Activated CD4-positive, alpha-beta memory T cell treated with anti-CD3 and anti-CD28 coated beads for 36 hours (primary cell): ENCODE results near the gene OR51I1. TPM values are rescaled to one million over a fixed set of nuclear protein-coding genes. Genes with fewer than 3 reads are reported as not detected.

Experiments used
- CTCF ChIA-PET: fragments of 350-600 bp; sonication (Branson Sonifier 250); formaldehyde crosslinking; loops from one replicate; lab custom pipeline; 2021; ENCODE audit warnings: antibody characterized with exemption, inconsistent platforms; lab: Charles Lee
- POLR2A ChIA-PET: fragments of 350-600 bp; sonication (Branson Sonifier 250); formaldehyde crosslinking; loops from one replicate; lab custom pipeline; 2021; ENCODE audit warnings: antibody characterized with exemption; lab: Charles Lee
- DNase-seq: peaks from one replicate; pipeline ENCODE4 v3.0.0-alpha.2; 2020
- H3K27ac Mint-ChIP-seq: one replicate; pipeline ENCODE4 v1.8.0; 2021; ENCODE audit warnings: mixed read lengths
- H3K27me3 Mint-ChIP-seq: one replicate; pipeline ENCODE4 v1.8.0; 2021; ENCODE audit warnings: mixed read lengths
- H3K36me3 Mint-ChIP-seq: one replicate; pipeline ENCODE4 v1.8.0; 2021; ENCODE audit warnings: mixed read lengths
- H3K4me1 Mint-ChIP-seq: one replicate; pipeline ENCODE4 v1.8.0; 2021; ENCODE audit warnings: low read depth, mixed read lengths
- H3K4me3 Mint-ChIP-seq: one replicate; pipeline ENCODE4 v1.8.0; 2021; ENCODE audit warnings: mild to moderate bottlenecking, mixed read lengths
- H3K9me3 Mint-ChIP-seq: one replicate; pipeline ENCODE4 v1.8.0; 2021; ENCODE audit warnings: mixed read lengths
- intact Hi-C: fragments of 100-400 bp; cut with micrococcal nuclease; formaldehyde crosslinking; loops from one replicate; pipeline ENCODE4 v1.15.1; 2023
- total RNA-seq, 2 experiments: library from RNA; stranded (reverse); gene quantifications; one replicate each; pipeline ENCODE4 v1.2.3, GENCODE V29; 2021

Gene OR51I1
- not detected for total RNA-seq

DNA sequence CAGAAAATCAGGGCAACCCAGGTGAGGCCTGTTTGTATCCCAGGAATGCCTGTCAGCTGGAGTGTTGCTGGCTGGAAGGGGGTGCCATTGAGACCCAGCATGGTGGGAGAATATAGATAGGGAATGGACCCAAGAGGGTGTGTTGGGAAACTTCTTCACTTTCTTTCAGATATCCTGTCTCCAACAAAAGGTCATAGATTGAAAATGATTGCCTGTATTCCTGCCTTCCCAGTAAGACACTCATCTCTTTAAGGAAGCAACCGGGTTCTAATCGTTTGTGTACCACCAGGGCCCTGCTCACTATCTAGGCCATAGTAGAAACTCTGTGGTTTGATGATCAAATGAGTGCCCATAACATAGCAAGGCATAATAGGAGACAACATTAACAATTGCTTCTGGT lies at the start of gene OR51I1:
TSS of gene OR51I1 (minus strand) at position 101 of the 400 bp plus-strand sequence. CDS start at position 101, 0 bp downstream.
- no peak for DNase-seq
- H3K4me3 Mint-ChIP-seq, result no peak within 1 kb of the TSS
- H3K4me1 Mint-ChIP-seq, result no peaks in the 10 kb centered on the region
- H3K27ac Mint-ChIP-seq, result no peak within 1 kb of the TSS
- ChIA-PET POLR2A (no interaction called here), CTCF (no interaction called here)
- H3K9me3 Mint-ChIP-seq, result no peaks in the 10 kb centered on the region
- intact Hi-C loops, result no loop called here
- peaks cover 4% of the 10 kb centered on the region for H3K27me3 Mint-ChIP-seq
- no peaks in the 10 kb centered on the region for H3K36me3 Mint-ChIP-seq

DNA sequence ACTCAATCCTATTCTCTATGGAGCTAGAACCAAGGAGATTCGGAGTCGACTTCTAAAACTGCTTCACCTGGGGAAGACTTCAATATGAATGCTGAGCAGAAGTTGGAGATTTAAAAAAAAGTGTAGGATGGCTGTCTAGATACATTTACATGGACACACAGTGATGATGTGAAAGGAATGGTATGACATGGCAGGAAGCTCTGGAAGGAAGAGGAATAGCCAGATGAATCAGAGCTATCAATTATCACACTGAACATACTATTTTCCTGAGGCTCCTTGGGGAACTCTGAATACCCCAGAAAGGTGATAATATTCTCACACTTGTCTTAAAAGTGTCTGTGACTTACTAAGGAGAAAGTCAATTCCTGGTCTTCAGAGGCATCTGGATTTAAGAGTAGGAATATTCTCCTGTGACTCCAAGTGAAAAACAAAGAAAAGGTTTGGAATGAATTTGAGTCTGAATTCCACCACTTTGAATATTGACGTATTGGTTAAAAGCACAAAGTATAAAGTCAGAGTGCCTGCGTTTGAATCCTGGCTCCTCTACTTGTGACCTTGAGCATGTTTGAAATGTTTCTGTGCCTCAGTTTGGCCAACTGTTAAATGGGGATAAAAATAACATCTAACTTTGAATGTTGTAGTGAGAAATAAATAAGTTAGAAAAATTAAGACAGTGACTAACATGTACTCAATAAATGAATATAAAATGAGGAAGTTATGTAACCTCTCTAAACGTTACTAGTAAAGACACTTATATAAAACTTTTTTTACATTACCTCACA lies 48.5 kb upstream of the OR51I1 start:
- CTCF ChIA-PET, result no interaction called here

GRCh38 chr11:5488798-5489399 lies 47.6 kb upstream of the OR51I1 start:
- Mint-ChIP-seq H3K27me3 (peaks cover 8% of the 10 kb centered on the region), H3K27ac (no peak overlapping the region)

More for the DNA sequence above, 48.5 kb upstream of the OR51I1 start:
- H3K4me3 Mint-ChIP-seq, result no peak overlapping the region
- H3K4me1 Mint-ChIP-seq, result no peaks in the 10 kb centered on the region
- POLR2A ChIA-PET, result no interaction called here
- no peak for DNase-seq
- intact Hi-C loops, result no loop called here
- no peak overlapping the region for H3K27ac Mint-ChIP-seq
- H3K36me3 Mint-ChIP-seq, result no peaks in the 10 kb centered on the region
- peaks cover 9% of the 10 kb centered on the region for H3K27me3 Mint-ChIP-seq
- no peaks in the 10 kb centered on the region for H3K9me3 Mint-ChIP-seq

DNA sequence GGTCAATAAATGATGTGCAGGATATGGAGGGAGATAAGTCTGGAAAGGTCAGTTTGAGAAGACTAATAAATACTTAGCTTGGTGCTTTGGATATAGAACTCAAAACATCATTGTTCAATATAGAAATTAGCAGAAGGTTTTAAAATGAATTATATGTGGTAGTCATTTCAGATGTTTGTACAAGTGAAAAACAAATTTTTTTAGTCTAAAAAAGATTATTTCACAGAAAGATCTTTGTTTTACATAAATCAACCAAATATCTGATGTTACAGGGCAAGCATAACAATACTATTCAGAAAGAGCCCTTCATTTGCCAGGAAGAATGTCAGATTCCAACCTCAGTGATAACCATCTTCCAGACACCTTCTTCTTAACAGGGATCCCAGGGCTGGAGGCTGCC lies 47.1 kb upstream of the OR51I1 start, which contains the start of gene OR52D1:
TSS of gene OR52D1 (plus strand) at position 301 of the 400 bp plus-strand sequence. CDS start at position 323, 22 bp downstream.
- no peak within 1 kb of the TSS for H3K4me3 Mint-ChIP-seq
- DNase-seq, result no peak
- H3K36me3 Mint-ChIP-seq, result no peaks in the 10 kb centered on the region
- H3K27me3 Mint-ChIP-seq, result peaks cover 11% of the 10 kb centered on the region
- ChIA-PET CTCF (no interaction called here), POLR2A (no interaction called here)
- H3K4me1 Mint-ChIP-seq, result no peaks in the 10 kb centered on the region
- no peaks in the 10 kb centered on the region for H3K9me3 Mint-ChIP-seq
- no peak within 1 kb of the TSS for H3K27ac Mint-ChIP-seq
- intact Hi-C loops, result no loop called here

More at GRCh38 chr11:5488798-5489399, 47.6 kb upstream of the OR51I1 start:
- DNase-seq, result no peak
- Mint-ChIP-seq H3K4me3 (no peak overlapping the region), H3K4me1 (no peaks in the 10 kb centered on the region), H3K9me3 (no peaks in the 10 kb centered on the region), H3K36me3 (no peaks in the 10 kb centered on the region)
- ChIA-PET CTCF (no interaction called here), POLR2A (no interaction called here)
- intact Hi-C loops, result no loop called here

- Mint-ChIP-seq H3K27ac (no peak overlapping the region), H3K4me3 (no peak overlapping the region), H3K9me3 (no peaks in the 10 kb centered on the region), H3K27me3 (peaks cover 11% of the 10 kb centered on the region), H3K4me1 (no peaks in the 10 kb centered on the region), H3K36me3 (no peaks in the 10 kb centered on the region)
- peak; percentile 18 for DNase-seq
- intact Hi-C loops, result no loop called here
- ChIA-PET POLR2A (no interaction called here), CTCF (no interaction called here)
Measured at GRCh38 chr11:5486421-5486820, 45.1 kb upstream of the OR51I1 start.

DNA sequence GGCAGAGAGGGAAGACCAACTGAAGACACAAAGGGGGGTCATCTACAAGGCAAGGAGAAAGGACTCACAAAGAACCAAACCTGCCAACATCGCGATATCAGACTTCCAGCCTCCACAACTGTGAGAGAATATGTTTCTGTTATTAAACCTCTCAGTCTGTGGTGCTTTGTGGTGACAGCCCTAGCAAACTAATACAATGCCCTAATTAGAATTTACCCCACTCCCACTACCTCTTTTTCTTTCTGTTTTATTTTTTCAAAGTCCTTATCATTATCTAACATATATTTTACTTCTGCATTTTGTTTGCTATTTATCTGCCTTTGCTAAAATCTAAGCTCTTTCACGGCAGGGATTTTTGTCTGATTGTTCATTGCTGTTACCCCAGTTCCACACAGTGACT lies 44.7 kb upstream of the OR51I1 start:
- DNase-seq, result no peak
- POLR2A ChIA-PET, result no interaction called here
- no peaks in the 10 kb centered on the region for H3K36me3 Mint-ChIP-seq
- no peaks in the 10 kb centered on the region for H3K9me3 Mint-ChIP-seq
- H3K4me1 Mint-ChIP-seq, result no peaks in the 10 kb centered on the region
- no peak overlapping the region for H3K27ac Mint-ChIP-seq
- H3K4me3 Mint-ChIP-seq, result no peak overlapping the region
- intact Hi-C loops, result no loop called here
- H3K27me3 Mint-ChIP-seq, result peaks cover 7% of the 10 kb centered on the region
- CTCF ChIA-PET, result no interaction called here

DNA sequence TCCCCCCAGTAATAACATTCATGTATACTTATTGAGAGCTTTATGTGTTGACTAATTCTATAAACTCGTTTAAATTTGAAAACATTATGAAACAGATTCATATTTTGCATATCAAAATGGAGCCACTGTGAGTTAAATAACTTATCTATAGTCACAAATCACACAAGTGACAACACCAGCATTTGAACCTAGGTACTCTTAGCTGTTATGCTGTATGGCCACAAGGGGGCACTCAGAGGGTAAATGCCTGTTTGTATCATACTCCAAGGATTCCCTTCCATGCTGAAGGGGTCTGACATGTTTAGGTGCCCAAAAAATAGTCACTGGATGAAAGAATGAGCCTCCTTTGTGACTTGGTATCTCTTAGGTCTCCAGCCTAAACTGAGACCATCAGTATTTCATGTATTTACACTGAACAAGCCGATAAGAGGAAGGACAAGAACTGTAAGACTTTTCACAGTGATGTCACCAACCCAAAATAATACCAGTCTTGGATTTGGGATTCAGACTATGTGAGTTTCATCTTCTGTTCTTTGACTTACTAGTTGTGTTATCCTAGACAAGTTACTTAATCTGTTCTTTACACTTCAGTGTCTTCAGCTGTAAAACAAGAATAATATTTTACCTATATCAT lies 35.0 kb upstream of the OR51I1 start:
- no peak overlapping the region for H3K4me3 Mint-ChIP-seq
- intact Hi-C loops, result loop anchor here (1.0 to 2.0 kb wide), 4 partner anchors 236 to 876 kb away; partner anchors contain the start of gene OR52N2
- no peaks in the 10 kb centered on the region for H3K9me3 Mint-ChIP-seq
- ChIA-PET CTCF (interaction anchor here (0.6 to 2.2 kb wide), 13 partner anchors 17 to 998 kb away, joined by 3 to 18 read pairs (median 5); partner anchors contain the start of genes OR52N2, TRIM3 and TRIM5), POLR2A (no interaction called here)
- H3K27ac Mint-ChIP-seq, result no peak overlapping the region
- peak; percentile 42 for DNase-seq
- H3K36me3 Mint-ChIP-seq, result no peaks in the 10 kb centered on the region
- H3K27me3 Mint-ChIP-seq, result peaks cover 21% of the 10 kb centered on the region
- H3K4me1 Mint-ChIP-seq, result no peaks in the 10 kb centered on the region

DNA sequence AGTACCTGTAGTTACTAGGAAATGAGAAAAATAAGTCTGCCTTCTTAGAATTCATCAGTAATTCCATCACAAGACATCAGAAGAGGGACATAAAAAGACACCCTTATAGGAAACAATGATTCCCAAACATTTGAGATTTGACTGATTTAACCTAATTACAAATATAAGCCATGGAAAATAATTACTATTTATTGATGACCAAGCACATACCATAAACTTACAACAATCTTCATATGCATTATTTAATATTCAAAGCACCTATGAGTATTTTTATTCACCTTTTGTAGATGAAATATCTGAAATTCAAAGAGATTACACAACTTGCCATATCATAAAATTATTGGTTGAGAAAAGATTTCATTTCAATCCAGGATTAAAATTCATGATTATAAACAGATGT lies 32.6 kb upstream of the OR51I1 start:
- Mint-ChIP-seq H3K4me1 (no peaks in the 10 kb centered on the region), H3K36me3 (no peaks in the 10 kb centered on the region), H3K27ac (no peak overlapping the region), H3K4me3 (no peak overlapping the region), H3K27me3 (peaks cover 28% of the 10 kb centered on the region), H3K9me3 (no peaks in the 10 kb centered on the region)
- no peak for DNase-seq
- ChIA-PET POLR2A (no interaction called here), CTCF (no interaction called here)
- intact Hi-C loops, result no loop called here

DNA sequence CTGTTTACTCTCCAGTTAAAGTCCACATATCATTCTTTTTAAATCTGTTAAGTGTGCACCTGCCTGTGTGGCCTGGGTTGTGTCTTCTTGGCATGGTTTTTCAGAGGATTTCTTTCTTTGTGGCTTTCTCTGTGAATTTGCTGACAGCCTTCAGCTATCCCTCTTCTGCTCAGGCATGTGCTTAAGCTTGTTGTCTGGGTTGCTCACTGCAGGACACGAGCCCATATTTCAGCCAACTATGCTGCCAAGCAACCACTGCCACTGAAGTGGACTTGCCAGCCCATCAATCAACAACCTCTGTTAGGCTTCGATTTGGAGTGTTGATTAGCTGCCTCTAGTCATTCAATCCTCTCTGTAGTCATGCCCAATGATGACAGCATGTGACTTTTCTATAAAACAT lies 26.2 kb upstream of the OR51I1 start:
- ChIA-PET POLR2A (no interaction called here), CTCF (interaction anchor here (1.2 kb wide), 1 partner anchor 243 kb away, joined by 3 read pairs; no protein-coding TSS in a partner anchor)
- no peaks in the 10 kb centered on the region for H3K4me1 Mint-ChIP-seq
- no peaks in the 10 kb centered on the region for H3K36me3 Mint-ChIP-seq
- no peaks in the 10 kb centered on the region for H3K9me3 Mint-ChIP-seq
- intact Hi-C loops, result no loop called here
- peaks cover 17% of the 10 kb centered on the region for H3K27me3 Mint-ChIP-seq
- no peak overlapping the region for H3K27ac Mint-ChIP-seq
- no peak overlapping the region for H3K4me3 Mint-ChIP-seq
- DNase-seq, result no peak

- intact Hi-C loops, result no loop called here
- Mint-ChIP-seq H3K27me3 (peaks cover 6% of the 10 kb centered on the region), H3K4me1 (peaks cover 3% of the 10 kb centered on the region), H3K27ac (no peak overlapping the region), H3K4me3 (no peak overlapping the region), H3K36me3 (no peaks in the 10 kb centered on the region), H3K9me3 (peaks cover 4% of the 10 kb centered on the region)
- ChIA-PET POLR2A (no interaction called here), CTCF (no interaction called here)
- DNase-seq, result no peak
Measured at GRCh38 chr11:5460983-5461621, 19.8 kb upstream of the OR51I1 start.

DNA sequence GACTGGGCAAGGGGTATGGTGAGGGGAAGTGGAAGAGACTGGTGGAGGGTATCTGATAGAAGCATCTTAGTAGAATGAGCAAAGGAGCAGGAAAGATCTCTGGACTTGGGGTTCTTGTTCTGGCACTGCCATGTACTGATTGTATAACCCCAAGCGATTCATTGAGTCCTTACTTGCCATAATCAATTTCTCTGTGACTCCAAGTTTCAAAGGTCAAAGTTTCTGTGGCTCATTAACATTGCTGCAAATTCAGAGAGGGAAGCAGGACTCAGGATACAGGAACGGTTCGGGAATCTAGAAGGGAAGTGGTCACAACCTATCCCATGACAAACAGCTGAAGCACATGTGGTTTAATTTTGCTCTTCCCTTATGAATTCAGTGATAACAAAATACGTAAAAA lies 8.1 kb upstream of the OR51I1 start:
- no peak overlapping the region for H3K4me3 Mint-ChIP-seq
- CTCF ChIA-PET, result no interaction called here
- no peaks in the 10 kb centered on the region for H3K36me3 Mint-ChIP-seq
- no peaks in the 10 kb centered on the region for H3K4me1 Mint-ChIP-seq
- no peak overlapping the region for H3K27ac Mint-ChIP-seq
- POLR2A ChIA-PET, result no interaction called here
- DNase-seq, result no peak
- peaks cover 3% of the 10 kb centered on the region for H3K27me3 Mint-ChIP-seq
- no peaks in the 10 kb centered on the region for H3K9me3 Mint-ChIP-seq
- intact Hi-C loops, result no loop called here

DNA sequence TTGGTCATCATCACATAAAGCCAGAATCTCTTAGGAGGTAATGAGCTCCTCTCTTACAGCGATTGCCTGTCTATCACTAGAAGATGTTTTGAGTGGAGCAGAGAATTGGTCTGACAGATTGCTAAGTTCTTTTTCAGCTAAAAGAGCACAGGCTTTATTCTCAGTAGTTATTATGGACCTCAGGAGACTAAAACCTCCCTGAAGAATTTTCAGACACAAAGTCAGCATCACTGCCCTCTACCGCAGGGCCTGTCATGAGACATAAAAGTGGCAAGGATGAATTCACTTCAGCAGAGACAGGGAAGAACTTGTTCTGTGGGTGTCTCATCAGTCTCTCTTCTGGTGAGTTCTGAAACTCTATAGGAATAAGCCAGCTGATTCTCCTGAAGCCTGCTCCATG lies 7.7 kb upstream of the OR51I1 start, which contains the start of gene OR51I2:
TSS of gene OR51I2 (plus strand) at position 301 of the 400 bp plus-strand sequence. CDS start 4,166 bp downstream, outside the sequence.
- intact Hi-C loops, result no loop called here
- H3K4me3 Mint-ChIP-seq, result no peak within 1 kb of the TSS
- CTCF ChIA-PET, result no interaction called here

More for the DNA sequence above, 7.7 kb upstream of the OR51I1 start, which contains the start of gene OR51I2:
- no peak within 1 kb of the TSS for H3K27ac Mint-ChIP-seq
- no peaks in the 10 kb centered on the region for H3K9me3 Mint-ChIP-seq
- H3K36me3 Mint-ChIP-seq, result no peaks in the 10 kb centered on the region
- peaks cover 3% of the 10 kb centered on the region for H3K27me3 Mint-ChIP-seq
- DNase-seq, result no peak
- H3K4me1 Mint-ChIP-seq, result no peaks in the 10 kb centered on the region
- POLR2A ChIA-PET, result no interaction called here
